Activated T-helper 17 cell treated with anti-CD3 and anti-CD28 coated beads, Interleukin-2, amount 50 U/mL, for 72 hours (primary cell): ENCODE measurements around the gene ZNF718. TPM values are rescaled to one million over a fixed set of nuclear protein-coding genes. Genes with fewer than 3 reads are reported as not detected.
"Not testable (repeated sequence)": the region's sequence is repeated elsewhere in the genome, so short reads cannot be mapped to it uniquely, and the experiment has no call there.

ENCODE experiments used
- ATAC-seq: fragments of 150-1000 bp; cut with Tn5 transposase; replicated peaks from 2 replicates; pipeline ENCODE4 v1.10.0; 2021; ENCODE audit warnings: mild to moderate bottlenecking, moderate library complexity
- H3K27ac Mint-ChIP-seq: one replicate; pipeline ENCODE4 v1.8.0; 2022; ENCODE audit warnings: mixed read lengths
- H3K27me3 Mint-ChIP-seq: one replicate; pipeline ENCODE4 v1.8.0; 2022; ENCODE audit warnings: mixed read lengths
- H3K36me3 Mint-ChIP-seq: one replicate; pipeline ENCODE4 v1.8.0; 2022; ENCODE audit warnings: low read depth, mild to moderate bottlenecking, mixed read lengths
- H3K4me1 Mint-ChIP-seq: one replicate; pipeline ENCODE4 v1.8.0; 2022; ENCODE audit warnings: mixed read lengths
- H3K4me3 Mint-ChIP-seq: one replicate; pipeline ENCODE4 v1.8.0; 2022; ENCODE audit warnings: mild to moderate bottlenecking, mixed read lengths
- H3K9me3 Mint-ChIP-seq: one replicate; pipeline ENCODE4 v1.8.0; 2022; ENCODE audit warnings: mixed read lengths
- total RNA-seq, 2 donors: library from RNA; stranded (reverse); gene quantifications; one replicate each; pipeline ENCODE4 v1.2.3, GENCODE V29; 2022

The ZNF718 gene
- 1 to 10 TPM; 1.7 to 6.8 TPM for total RNA-seq

DNA sequence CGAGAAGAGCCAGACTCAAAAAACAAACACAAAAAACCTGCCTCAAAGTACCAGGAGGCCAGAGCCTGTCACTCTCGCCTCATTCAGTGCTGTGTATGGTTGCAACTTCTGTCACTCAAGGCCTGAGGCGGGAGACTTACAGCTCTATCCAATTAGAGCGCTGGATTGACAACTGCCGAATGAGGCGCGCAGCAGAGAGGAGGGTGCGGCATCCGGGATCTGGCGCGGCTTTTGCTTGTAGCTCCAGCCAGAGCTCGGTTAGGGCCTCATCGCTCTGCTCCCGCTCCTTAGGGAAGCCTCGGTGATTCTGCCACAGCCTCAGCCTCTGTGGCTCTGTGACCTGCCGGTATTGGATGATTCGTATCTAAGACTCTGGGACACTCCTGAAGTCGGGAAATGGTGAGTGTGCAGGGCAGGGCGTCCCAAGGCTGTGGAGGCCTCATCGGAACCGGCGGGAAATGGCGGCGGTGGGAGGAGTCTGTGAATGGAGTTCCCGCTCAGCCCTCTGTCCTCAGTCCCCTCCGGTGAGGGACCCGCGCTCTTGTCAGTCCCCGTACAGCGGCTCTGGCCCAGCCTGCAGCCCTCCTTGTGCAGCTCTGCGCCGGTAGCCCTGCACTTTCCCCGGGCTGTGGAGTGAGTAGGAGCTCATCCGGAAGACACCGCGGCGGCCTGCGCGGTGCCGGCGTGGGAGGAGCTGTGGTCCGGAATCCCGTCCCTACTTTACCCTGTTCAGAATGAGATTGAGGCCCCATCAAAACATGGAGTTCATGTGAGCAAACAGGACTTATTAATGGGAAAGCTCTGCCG, at the start of gene ZNF718:
ZNF718 (plus strand) TSS at position 227 of the 807 bp plus-strand sequence; CDS start at position 397, 170 bp downstream.
- peak; percentile 88 for ATAC-seq
- Mint-ChIP-seq H3K9me3 (no peaks in the 10 kb centered on the region), H3K27me3 (no peaks in the 10 kb centered on the region), H3K36me3 (peaks cover 30% of the 10 kb centered on the region), H3K4me1 (peaks cover 12% of the 10 kb centered on the region), H3K4me3 (peak within 1 kb of the TSS; percentile 75), H3K27ac (peak within 1 kb of the TSS; percentile 70)

DNA sequence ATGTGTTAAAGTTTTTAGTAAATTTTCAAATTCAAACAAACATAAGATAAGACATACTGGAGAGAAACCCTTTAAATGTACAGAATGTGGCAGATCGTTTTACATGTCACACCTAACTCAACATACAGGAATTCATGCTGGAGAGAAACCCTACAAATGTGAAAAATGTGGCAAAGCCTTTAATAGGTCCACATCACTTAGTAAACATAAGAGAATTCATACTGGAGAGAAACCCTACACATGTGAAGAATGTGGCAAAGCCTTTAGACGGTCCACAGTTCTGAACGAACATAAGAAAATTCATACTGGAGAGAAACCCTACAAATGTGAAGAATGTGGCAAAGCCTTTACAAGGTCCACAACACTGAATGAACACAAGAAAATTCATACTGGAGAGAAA, 38.4 kb upstream of the ZNF718 start:
- no peaks in the 10 kb centered on the region for H3K4me1 Mint-ChIP-seq
- H3K27ac Mint-ChIP-seq = no peak overlapping the region
- H3K36me3 Mint-ChIP-seq = peaks cover 43% of the 10 kb centered on the region
- H3K27me3 Mint-ChIP-seq = no peaks in the 10 kb centered on the region
- no peak for ATAC-seq
- no peak overlapping the region for H3K4me3 Mint-ChIP-seq
- peaks cover 39% of the 10 kb centered on the region for H3K9me3 Mint-ChIP-seq

DNA sequence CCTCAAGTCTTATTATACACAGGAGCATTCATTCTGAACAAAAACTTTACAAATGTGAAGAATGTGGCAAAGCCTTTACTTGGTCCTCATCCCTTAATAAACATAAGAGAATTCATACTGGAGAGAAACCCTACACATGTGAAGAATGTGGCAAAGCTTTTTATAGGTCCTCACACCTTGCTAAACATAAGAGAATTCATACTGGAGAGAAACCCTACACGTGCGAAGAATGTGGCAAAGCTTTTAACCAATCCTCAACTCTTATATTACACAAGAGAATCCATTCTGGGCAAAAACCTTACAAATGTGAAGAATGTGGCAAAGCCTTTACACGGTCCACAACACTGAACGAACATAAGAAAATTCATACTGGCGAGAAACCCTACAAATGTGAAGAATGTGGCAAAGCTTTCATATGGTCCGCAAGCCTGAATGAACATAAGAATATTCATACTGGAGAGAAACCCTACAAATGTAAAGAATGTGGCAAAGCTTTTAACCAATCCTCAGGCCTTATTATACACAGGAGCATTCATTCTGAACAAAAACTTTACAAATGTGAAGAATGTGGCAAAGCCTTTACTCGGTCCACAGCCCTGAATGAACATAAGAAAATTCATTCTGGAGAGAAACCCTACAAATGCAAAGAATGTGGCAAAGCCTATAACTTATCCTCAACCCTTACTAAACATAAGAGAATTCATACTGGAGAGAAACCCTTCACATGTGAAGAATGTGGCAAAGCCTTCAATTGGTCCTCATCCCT, 37.6 kb upstream of the ZNF718 start:
- H3K9me3 Mint-ChIP-seq = peaks cover 42% of the 10 kb centered on the region
- H3K27me3 Mint-ChIP-seq, H3K4me3 Mint-ChIP-seq, H3K27ac Mint-ChIP-seq, H3K4me1 Mint-ChIP-seq, ATAC-seq: not testable (repeated sequence)
- peaks cover 35% of the 10 kb centered on the region for H3K36me3 Mint-ChIP-seq

DNA sequence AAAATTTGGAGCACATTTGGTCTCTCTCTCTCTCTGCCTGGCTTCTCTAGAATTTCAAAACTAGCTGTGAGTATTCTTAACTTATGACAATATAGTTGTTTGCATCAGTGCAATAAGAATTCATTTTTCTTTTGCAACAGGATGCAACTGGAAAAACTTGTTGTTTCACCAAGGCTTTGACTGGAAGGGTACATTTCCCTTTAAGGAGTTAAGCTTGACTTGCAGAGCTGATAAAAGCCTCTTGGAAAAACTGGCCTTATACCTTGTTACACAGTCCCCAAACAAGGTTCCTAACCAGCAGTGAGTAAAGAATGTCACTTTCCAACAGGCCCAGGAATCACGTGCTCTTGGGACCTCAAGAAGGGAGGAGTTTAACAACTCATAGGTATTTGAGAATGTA, 25.9 kb upstream of the ZNF718 start:
- Mint-ChIP-seq H3K27ac (no peak overlapping the region), H3K4me1 (no peaks in the 10 kb centered on the region), H3K4me3 (no peak overlapping the region), H3K27me3 (no peaks in the 10 kb centered on the region), H3K9me3 (peaks cover 13% of the 10 kb centered on the region), H3K36me3 (no peaks in the 10 kb centered on the region)
- no peak for ATAC-seq

- no peaks in the 10 kb centered on the region for H3K4me1 Mint-ChIP-seq
- H3K36me3 Mint-ChIP-seq = no peaks in the 10 kb centered on the region
- no peak for ATAC-seq
- H3K9me3 Mint-ChIP-seq = peaks cover 17% of the 10 kb centered on the region
- H3K27me3 Mint-ChIP-seq = peaks cover 4% of the 10 kb centered on the region
- H3K4me3 Mint-ChIP-seq = no peak overlapping the region
- H3K27ac Mint-ChIP-seq = no peak overlapping the region
Observed at GRCh38 chr4:99863-100262, 24.4 kb upstream of the ZNF718 start.

DNA sequence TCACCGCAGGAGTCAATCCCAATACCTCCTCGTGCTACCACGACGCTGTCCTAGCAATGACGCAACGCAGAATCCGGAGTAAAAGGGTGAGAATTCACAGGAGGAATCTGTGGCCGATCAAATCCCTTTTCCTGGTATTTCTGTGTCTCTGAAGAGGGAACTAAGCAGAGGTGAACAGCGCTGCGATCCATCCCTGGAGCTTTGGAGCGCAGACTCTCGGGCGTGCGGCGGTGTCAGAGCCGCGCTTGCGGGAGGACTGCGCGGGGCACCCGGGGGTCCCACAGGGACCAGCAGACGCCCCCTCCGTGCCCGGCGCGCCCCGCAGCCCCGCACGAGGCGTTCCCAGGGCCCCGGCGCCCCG, 17.2 kb upstream of the ZNF718 start:
- Mint-ChIP-seq H3K9me3 (peaks cover 36% of the 10 kb centered on the region), H3K36me3 (peaks cover 6% of the 10 kb centered on the region), H3K4me3 (no peak overlapping the region), H3K4me1 (no peaks in the 10 kb centered on the region), H3K27me3 (peaks cover 47% of the 10 kb centered on the region), H3K27ac (no peak overlapping the region)
- no peak for ATAC-seq

GRCh38 chr4:107444-108429, 16.6 kb upstream of the ZNF718 start:
- no peak overlapping the region for H3K4me3 Mint-ChIP-seq
- H3K4me1 Mint-ChIP-seq = no peaks in the 10 kb centered on the region
- H3K27me3 Mint-ChIP-seq = peaks cover 47% of the 10 kb centered on the region
- no peak overlapping the region for H3K27ac Mint-ChIP-seq
- ATAC-seq = no peak
- H3K36me3 Mint-ChIP-seq = peaks cover 6% of the 10 kb centered on the region
- peaks cover 33% of the 10 kb centered on the region for H3K9me3 Mint-ChIP-seq

DNA sequence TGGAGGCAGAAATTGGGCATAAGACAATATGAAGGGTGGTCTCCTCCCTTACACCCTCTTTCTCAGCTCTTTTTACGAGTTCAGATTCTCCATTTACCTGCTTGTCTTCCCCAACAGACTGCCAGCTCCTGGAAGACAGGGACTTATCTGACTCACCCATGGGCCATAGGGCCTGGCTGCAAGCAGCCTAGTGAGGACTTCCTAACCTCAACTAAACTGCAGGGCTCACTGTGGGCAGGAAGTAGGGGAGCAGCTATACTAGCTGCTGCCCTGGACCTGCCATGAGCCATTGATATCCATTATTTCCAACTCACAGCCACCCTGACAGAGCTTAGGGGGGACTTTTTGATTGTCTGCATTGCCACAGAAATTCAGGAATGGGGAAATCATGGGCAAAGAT, 11.5 kb upstream of the ZNF718 start:
- H3K27ac Mint-ChIP-seq = no peak overlapping the region
- H3K4me1 Mint-ChIP-seq = peaks cover 5% of the 10 kb centered on the region
- no peak for ATAC-seq
- H3K4me3 Mint-ChIP-seq = no peak overlapping the region
- peaks cover 31% of the 10 kb centered on the region for H3K9me3 Mint-ChIP-seq
- peaks cover 30% of the 10 kb centered on the region for H3K27me3 Mint-ChIP-seq
- H3K36me3 Mint-ChIP-seq = peaks cover 5% of the 10 kb centered on the region

- Mint-ChIP-seq H3K4me1 (peaks cover 5% of the 10 kb centered on the region), H3K27ac (no peak overlapping the region), H3K36me3 (no peaks in the 10 kb centered on the region), H3K9me3 (peaks cover 25% of the 10 kb centered on the region), H3K27me3 (peaks cover 21% of the 10 kb centered on the region), H3K4me3 (no peak overlapping the region)
- ATAC-seq = no peak
Observed at GRCh38 chr4:113732-114131, 10.6 kb upstream of the ZNF718 start.

DNA sequence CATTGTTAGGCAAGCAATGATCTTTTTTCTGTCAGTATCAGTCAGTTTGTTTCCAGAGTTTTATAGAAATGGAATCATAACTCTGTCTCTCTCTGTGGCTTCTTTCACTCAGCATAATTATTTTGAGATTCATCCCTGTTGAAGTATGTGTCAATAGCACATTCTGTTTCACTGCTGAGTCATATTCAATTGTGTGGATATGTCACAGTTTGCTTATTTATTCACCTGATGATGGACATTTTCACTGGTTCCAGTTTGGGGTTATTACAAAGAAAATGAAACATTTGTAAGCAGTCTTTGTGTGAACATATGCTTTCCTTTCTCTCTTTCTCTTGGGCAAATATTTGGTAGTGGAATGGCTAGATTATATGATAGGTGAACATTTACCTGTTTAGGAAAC, 10.2 kb upstream of the ZNF718 start:
- ATAC-seq = peak; percentile 72
- peaks cover 17% of the 10 kb centered on the region for H3K27me3 Mint-ChIP-seq
- no peaks in the 10 kb centered on the region for H3K36me3 Mint-ChIP-seq
- H3K27ac Mint-ChIP-seq = no peak overlapping the region
- no peak overlapping the region for H3K4me3 Mint-ChIP-seq
- peaks cover 5% of the 10 kb centered on the region for H3K4me1 Mint-ChIP-seq
- peaks cover 22% of the 10 kb centered on the region for H3K9me3 Mint-ChIP-seq

GRCh38 chr4:116499-116898, 7.8 kb upstream of the ZNF718 start:
- Mint-ChIP-seq H3K36me3 (no peaks in the 10 kb centered on the region), H3K27me3 (peaks cover 1% of the 10 kb centered on the region), H3K4me1 (peaks cover 13% of the 10 kb centered on the region), H3K4me3 (no peak overlapping the region), H3K9me3 (peaks cover 9% of the 10 kb centered on the region), H3K27ac (no peak overlapping the region)
- ATAC-seq = peak; percentile 32

DNA sequence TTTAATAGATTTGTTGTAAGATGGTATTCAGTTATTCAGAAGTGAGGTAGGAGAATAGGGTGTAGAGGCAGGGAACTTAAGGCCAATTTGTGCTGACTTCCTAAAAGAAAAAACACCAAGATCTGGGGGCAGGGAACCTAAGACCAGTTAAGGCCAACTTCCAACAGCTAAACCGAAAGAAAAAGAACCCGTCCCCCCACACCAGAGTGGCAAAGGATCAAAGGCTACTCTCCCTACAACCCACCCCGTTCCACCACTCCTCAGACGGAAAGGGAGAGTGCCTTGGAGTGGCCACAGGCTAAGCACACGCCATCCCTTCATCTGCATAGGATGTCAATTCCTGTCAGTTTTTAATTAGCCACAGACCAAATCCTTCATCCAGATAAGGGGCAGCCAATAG, 3.7 kb upstream of the ZNF718 start:
- no peak overlapping the region for H3K27ac Mint-ChIP-seq
- peaks cover 12% of the 10 kb centered on the region for H3K36me3 Mint-ChIP-seq
- H3K4me1 Mint-ChIP-seq = peaks cover 12% of the 10 kb centered on the region
- no peak for ATAC-seq
- H3K4me3 Mint-ChIP-seq = peak overlapping the region; percentile 44
- peaks cover 7% of the 10 kb centered on the region for H3K9me3 Mint-ChIP-seq
- no peaks in the 10 kb centered on the region for H3K27me3 Mint-ChIP-seq

GRCh38 chr4:121408-122084, 2.8 kb upstream of the ZNF718 start:
- ATAC-seq = peak; percentile 67
- H3K9me3 Mint-ChIP-seq = peaks cover 5% of the 10 kb centered on the region
- no peaks in the 10 kb centered on the region for H3K27me3 Mint-ChIP-seq
- H3K27ac Mint-ChIP-seq = no peak overlapping the region
- H3K4me3 Mint-ChIP-seq = peak overlapping the region; percentile 44
- H3K36me3 Mint-ChIP-seq = peaks cover 16% of the 10 kb centered on the region
- H3K4me1 Mint-ChIP-seq = peaks cover 12% of the 10 kb centered on the region

- H3K4me1 Mint-ChIP-seq = peaks cover 12% of the 10 kb centered on the region
- H3K36me3 Mint-ChIP-seq = peaks cover 30% of the 10 kb centered on the region
- not testable (repeated sequence) for H3K27me3 Mint-ChIP-seq, ATAC-seq, H3K9me3 Mint-ChIP-seq, H3K27ac Mint-ChIP-seq
- peak overlapping the region; percentile 75 for H3K4me3 Mint-ChIP-seq
Observed at GRCh38 chr4:123922-124274, 403 bp upstream of the ZNF718 start.
